SH-SY5Y (cell line): ENCODE data around the gene EIF1AX.

Experiments used
- GATA2 ChIP-seq: IDR thresholded peaks from 2 replicates; pipeline ENCODE4 v1.6.1; 2011; ENCODE audit warnings: mild to moderate bottlenecking, low read depth, low read length
- GATA3 ChIP-seq: IDR thresholded peaks from 2 replicates; pipeline ENCODE4 v1.6.1; 2011; ENCODE audit warnings: low read depth, mild to moderate bottlenecking, low read length, moderate library complexity

The EIF1AX gene

DNA sequence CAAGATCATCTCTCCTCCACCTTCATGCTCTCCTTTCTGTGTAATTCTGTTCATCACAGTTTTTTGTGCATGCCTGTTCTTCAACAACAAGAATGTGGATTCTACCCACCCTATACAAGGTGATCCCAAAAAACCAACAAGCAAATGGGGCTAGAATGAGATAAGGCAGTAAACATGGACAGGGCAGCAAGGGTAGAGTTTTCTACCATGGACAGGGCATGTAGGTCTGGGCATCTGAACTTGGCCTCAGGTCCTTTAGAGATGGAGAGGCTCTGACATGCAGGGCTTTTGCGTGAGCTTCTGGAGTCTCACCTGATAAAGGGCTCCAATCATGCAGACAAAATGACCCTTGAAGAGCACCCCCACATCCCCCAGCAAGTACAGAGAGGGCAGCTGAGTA lies 61.4 kb downstream of the EIF1AX start:
- no peak for TF ChIP-seq GATA3
- TF ChIP-seq GATA2, result no peak
